Spleen (tissue), 7 donors: ENCODE results near the gene OGN.
A peak's percentile ranks its signal among the peaks of the same experiment; 100 is the strongest.

Source experiments
- POLR2A ChIP-seq, 3 donors: fragments of 450-650 bp; IDR thresholded peaks; one replicate each; pipeline ENCODE4 v1.5.1; 2017; ENCODE audit warnings: antibody characterized with exemption in 3 of 3, mild to moderate bottlenecking in 1 of 3
- TF ChIP-seq, protein P1 (sequence below), 11 experiments: fragments of 200-600 bp in 7 of 11; fragments of 450-650 bp in 4 of 11; sonication (generic) in 4 of 11; IDR thresholded peaks in 8 of 11; conservative IDR thresholded peaks in 3 of 11; 1 replicate in 7 of 11; 2 replicates in 4 of 11; pipeline versions ENCODE4 v1.4.0 to v1.8.0; 2016 to 2021; ENCODE audit warnings: antibody characterized with exemption in 11 of 11, inconsistent platforms in 4 of 11, mild to moderate bottlenecking in 1 of 11
- donor health status: DM: no; HTN: no; CAD: no; lungs with moderate emphysema.
- donor health status: DM: no; HTN: no; CAD: no.
- donor health status: DM: no; HTN: no; CAD: no.

- TF ChIP-seq, protein P1, sequence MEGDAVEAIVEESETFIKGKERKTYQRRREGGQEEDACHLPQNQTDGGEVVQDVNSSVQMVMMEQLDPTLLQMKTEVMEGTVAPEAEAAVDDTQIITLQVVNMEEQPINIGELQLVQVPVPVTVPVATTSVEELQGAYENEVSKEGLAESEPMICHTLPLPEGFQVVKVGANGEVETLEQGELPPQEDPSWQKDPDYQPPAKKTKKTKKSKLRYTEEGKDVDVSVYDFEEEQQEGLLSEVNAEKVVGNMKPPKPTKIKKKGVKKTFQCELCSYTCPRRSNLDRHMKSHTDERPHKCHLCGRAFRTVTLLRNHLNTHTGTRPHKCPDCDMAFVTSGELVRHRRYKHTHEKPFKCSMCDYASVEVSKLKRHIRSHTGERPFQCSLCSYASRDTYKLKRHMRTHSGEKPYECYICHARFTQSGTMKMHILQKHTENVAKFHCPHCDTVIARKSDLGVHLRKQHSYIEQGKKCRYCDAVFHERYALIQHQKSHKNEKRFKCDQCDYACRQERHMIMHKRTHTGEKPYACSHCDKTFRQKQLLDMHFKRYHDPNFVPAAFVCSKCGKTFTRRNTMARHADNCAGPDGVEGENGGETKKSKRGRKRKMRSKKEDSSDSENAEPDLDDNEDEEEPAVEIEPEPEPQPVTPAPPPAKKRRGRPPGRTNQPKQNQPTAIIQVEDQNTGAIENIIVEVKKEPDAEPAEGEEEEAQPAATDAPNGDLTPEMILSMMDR (IDR thresholded peaks at IDR 0.05 in 8 of 11, conservative IDR thresholded peaks at IDR 0.05 in 3 of 11) = peak in 1 of 11 experiments; percentile 7
- no peak for TF ChIP-seq POLR2A (IDR thresholded peaks at IDR 0.05)
Observed at GRCh38 chr9:92342825-92343488, 61.4 kb downstream of the OGN start.
